K562 (cell line): ENCODE results near the gene BPIFB2.

Experiments
- BHLHE40 ChIP-seq: IDR thresholded peaks from 2 replicates; pipeline ENCODE4 v1.6.1; 2011; ENCODE audit warnings: low read length, improper control_type of control experiment
- EZH2 ChIP-seq: IDR thresholded peaks from 2 replicates; pipeline ENCODE4 v1.6.1; 2012; ENCODE audit warnings: low read depth, mild to moderate bottlenecking, inconsistent platforms, low read length, borderline replicate concordance
- FOXK2 ChIP-seq, 2 experiments: fragments of 450-650 bp; IDR thresholded peaks in 1 of 2; conservative IDR thresholded peaks in 1 of 2; 2 replicates each; pipeline ENCODE4 v1.6.1; 2016; ENCODE audit warnings: low read depth in 2 of 2, mild to moderate bottlenecking in 1 of 2
- ZBED1 ChIP-seq: IDR thresholded peaks from 2 replicates; pipeline ENCODE4 v1.6.1; 2014
- TF ChIP-seq, protein P1 (sequence below), 2 experiments: fragments of 450-650 bp; formaldehyde crosslinking in 1 of 2; IDR thresholded peaks; 2 replicates each; pipeline versions ENCODE4 v1.4.0 to v1.6.1; 2014 to 2020; ENCODE audit warnings: mild to moderate bottlenecking in 2 of 2, borderline replicate concordance in 1 of 2, low read depth in 1 of 2
- TF ChIP-seq, protein P2 (sequence below), 3 experiments: IDR thresholded peaks in 2 of 3; conservative IDR thresholded peaks in 1 of 3; 2 replicates each; pipeline ENCODE4 v1.5.1; 2011 to 2012; ENCODE audit warnings: low read length in 3 of 3, mild to moderate bottlenecking in 3 of 3, control low read depth in 2 of 3, improper control_type of control experiment in 1 of 3, inconsistent platforms in 1 of 3, low read depth in 1 of 3, mixed read lengths in 1 of 3, moderate library complexity in 1 of 3; ENCODE audit not compliant: insufficient read depth in 2 of 3

DNA sequence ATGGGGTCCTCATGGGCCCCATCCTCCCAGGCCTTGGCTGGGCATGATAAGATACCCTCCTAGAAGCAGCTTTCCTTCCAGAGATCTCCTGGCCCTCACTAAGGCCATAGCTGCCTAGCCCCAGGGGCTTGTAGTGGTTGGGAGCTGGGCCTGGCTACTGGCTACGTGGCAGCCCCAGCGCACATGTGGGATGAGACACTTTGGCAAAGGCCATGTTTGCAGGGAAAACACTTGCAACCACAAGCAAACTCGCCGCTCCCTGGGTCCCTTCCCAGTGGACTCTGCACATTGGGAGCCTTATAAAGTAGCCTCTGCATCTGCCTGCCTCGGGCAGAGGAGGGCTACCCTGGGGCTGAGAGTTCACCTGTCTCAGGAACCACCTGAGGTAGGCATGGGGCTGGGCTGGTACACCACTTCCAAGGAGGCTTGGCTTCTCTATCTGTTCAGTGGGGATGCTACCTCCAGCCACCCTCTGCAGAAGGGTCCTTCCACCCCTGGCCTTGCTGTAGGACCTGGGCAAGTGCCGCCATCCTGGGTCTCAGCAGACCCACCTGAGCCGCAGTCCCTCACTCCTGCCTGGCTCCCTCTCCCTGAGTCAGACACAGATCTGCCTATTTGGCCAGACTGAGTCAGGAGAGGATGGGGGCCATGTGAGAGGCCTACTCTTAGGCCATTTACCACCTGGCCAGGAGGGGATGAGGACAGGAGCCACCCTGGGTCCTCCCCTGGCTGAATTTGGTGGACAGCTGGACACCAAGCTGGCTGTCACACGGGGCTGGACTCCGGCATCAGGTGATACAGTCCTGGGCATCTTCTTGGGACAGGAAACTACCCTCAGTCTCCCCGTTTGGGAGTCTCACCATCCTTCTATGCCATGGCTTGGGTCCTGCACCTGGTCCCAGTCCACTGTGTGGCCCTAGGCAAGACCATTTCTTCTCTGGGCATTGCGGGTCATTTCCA, at the start of gene BPIFB2:
- TF ChIP-seq ZBED1 (no peak), FOXK2 (conservative IDR thresholded peaks at IDR 0.05 in 1 of 2, IDR thresholded peaks at IDR 0.05 in 1 of 2; ENCODE audit: low read depth in 2 of 2) (no peak), EZH2 (no peak), BHLHE40 (no peak)
- TF ChIP-seq, protein P1, sequence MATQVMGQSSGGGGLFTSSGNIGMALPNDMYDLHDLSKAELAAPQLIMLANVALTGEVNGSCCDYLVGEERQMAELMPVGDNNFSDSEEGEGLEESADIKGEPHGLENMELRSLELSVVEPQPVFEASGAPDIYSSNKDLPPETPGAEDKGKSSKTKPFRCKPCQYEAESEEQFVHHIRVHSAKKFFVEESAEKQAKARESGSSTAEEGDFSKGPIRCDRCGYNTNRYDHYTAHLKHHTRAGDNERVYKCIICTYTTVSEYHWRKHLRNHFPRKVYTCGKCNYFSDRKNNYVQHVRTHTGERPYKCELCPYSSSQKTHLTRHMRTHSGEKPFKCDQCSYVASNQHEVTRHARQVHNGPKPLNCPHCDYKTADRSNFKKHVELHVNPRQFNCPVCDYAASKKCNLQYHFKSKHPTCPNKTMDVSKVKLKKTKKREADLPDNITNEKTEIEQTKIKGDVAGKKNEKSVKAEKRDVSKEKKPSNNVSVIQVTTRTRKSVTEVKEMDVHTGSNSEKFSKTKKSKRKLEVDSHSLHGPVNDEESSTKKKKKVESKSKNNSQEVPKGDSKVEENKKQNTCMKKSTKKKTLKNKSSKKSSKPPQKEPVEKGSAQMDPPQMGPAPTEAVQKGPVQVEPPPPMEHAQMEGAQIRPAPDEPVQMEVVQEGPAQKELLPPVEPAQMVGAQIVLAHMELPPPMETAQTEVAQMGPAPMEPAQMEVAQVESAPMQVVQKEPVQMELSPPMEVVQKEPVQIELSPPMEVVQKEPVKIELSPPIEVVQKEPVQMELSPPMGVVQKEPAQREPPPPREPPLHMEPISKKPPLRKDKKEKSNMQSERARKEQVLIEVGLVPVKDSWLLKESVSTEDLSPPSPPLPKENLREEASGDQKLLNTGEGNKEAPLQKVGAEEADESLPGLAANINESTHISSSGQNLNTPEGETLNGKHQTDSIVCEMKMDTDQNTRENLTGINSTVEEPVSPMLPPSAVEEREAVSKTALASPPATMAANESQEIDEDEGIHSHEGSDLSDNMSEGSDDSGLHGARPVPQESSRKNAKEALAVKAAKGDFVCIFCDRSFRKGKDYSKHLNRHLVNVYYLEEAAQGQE (IDR thresholded peaks at IDR 0.05; ENCODE audit: borderline replicate concordance): no peak
- TF ChIP-seq, protein P1 (CRISPR knock-in tag; IDR thresholded peaks at IDR 0.05; ENCODE audit: low read depth): no peak
- TF ChIP-seq, protein P2, sequence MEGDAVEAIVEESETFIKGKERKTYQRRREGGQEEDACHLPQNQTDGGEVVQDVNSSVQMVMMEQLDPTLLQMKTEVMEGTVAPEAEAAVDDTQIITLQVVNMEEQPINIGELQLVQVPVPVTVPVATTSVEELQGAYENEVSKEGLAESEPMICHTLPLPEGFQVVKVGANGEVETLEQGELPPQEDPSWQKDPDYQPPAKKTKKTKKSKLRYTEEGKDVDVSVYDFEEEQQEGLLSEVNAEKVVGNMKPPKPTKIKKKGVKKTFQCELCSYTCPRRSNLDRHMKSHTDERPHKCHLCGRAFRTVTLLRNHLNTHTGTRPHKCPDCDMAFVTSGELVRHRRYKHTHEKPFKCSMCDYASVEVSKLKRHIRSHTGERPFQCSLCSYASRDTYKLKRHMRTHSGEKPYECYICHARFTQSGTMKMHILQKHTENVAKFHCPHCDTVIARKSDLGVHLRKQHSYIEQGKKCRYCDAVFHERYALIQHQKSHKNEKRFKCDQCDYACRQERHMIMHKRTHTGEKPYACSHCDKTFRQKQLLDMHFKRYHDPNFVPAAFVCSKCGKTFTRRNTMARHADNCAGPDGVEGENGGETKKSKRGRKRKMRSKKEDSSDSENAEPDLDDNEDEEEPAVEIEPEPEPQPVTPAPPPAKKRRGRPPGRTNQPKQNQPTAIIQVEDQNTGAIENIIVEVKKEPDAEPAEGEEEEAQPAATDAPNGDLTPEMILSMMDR (IDR thresholded peaks at IDR 0.05 in 2 of 3, conservative IDR thresholded peaks at IDR 0.05 in 1 of 3; ENCODE audit: insufficient read depth in 2 of 3, low read depth in 1 of 3, low read length in 3 of 3): no peak
